22Rv1 (cell line): ENCODE measurements around the gene VIPR2.

Source experiments
- CTCF ChIP-seq: fragments of 450-650 bp; IDR thresholded peaks from 2 replicates; pipeline ENCODE4 v1.5.1; 2017; ENCODE audit warnings: mild to moderate bottlenecking
- ZFX ChIP-seq: fragments of 450-650 bp; IDR thresholded peaks from 2 replicates; pipeline ENCODE4 v1.6.1; 2017; ENCODE audit warnings: antibody characterized with exemption, borderline replicate concordance

GRCh38 chr7:159061674-159062212 is 82.9 kb downstream of the VIPR2 start:
- TF ChIP-seq CTCF (no peak), ZFX (no peak)
